ENCODE measurements around the gene PPARA. TPM values are rescaled to one million over a fixed set of nuclear protein-coding genes. Genes with fewer than 3 reads are reported as not detected.

The PPARA gene
- total RNA-seq, 1 experiment from 2014 or later = 10.7 TPM

- Histone ChIP-seq H3K9me3 (ENCODE audit: control insufficient read depth, insufficient read depth, low read depth, low read length) (no peaks in the 10 kb centered on the region), H3K36me3 (ENCODE audit: control insufficient read depth, insufficient read depth, low read length) (no peaks in the 10 kb centered on the region), H3K27ac (ENCODE audit: low read length) (no peak overlapping the region), H3K27me3 (ENCODE audit: control insufficient read depth, insufficient read depth, low read length) (no peaks in the 10 kb centered on the region), H3K4me3 (ENCODE audit: low read depth in 2 of 2, low read length in 2 of 2) (no peak overlapping the region), H3K4me1 (ENCODE audit: control insufficient read depth, insufficient read depth, low read length) (no peaks in the 10 kb centered on the region)
- TF ChIP-seq CTCF (IDR thresholded peaks at IDR 0.05) (no peak), SIN3A (IDR thresholded peaks at IDR 0.05; ENCODE audit: borderline replicate concordance, insufficient read depth, low read depth, low read length) (no peak), POLR2AphosphoS5 (IDR thresholded peaks at IDR 0.05; ENCODE audit: low read depth, low read length) (no peak), REST (IDR thresholded peaks at IDR 0.05; ENCODE audit: insufficient read depth in 1 of 2, low read depth in 2 of 2, low read length in 1 of 2) (no peak), TCF7L2 (IDR thresholded peaks at IDR 0.05; ENCODE audit: low read depth, low read length) (no peak)
- ATAC-seq (no peak), DNase-seq (ENCODE audit: low read depth, low spot score) (no peak)
- ChIA-PET CTCF (no interaction called here), POLR2A (interaction anchor here (1.2 kb wide), 1 partner anchor 145 kb away, joined by 5 read pairs; no protein-coding TSS in a partner anchor)
- in situ Hi-C loops (cut with HindIII; ENCODE audit: low pct_unique_long_range_greater_than_20kb, low sequenced_read_pairs) = no loop called here
- intact Hi-C loops (cut with micrococcal nuclease; ENCODE audit: unreplicated experiment) = no loop called here
- no TSS peak for BruUV-seq (replicated peaks)
Observed at GRCh38 chr22:46148336-46148735, 2.0 kb upstream of the PPARA start.

GRCh38 chr22:46148816-46149511 lies 1.4 kb upstream of the PPARA start:
- TF ChIP-seq CTCF (IDR thresholded peaks at IDR 0.05) = no peak
- TF ChIP-seq TCF7L2 (IDR thresholded peaks at IDR 0.05; ENCODE audit: low read depth, low read length) = no peak
- no peak for TF ChIP-seq POLR2AphosphoS5 (IDR thresholded peaks at IDR 0.05; ENCODE audit: low read depth, low read length)
- no peak for TF ChIP-seq REST (IDR thresholded peaks at IDR 0.05; ENCODE audit: insufficient read depth in 1 of 2, low read depth in 2 of 2, low read length in 1 of 2)
- TF ChIP-seq SIN3A (IDR thresholded peaks at IDR 0.05; ENCODE audit: borderline replicate concordance, insufficient read depth, low read depth, low read length) = no peak
- peak overlapping the region; percentile 60 to 62 for H3K4me3 ChIP-seq (ENCODE audit: low read depth in 2 of 2, low read length in 2 of 2)
- H3K4me1 ChIP-seq (ENCODE audit: control insufficient read depth, insufficient read depth, low read length) = no peaks in the 10 kb centered on the region
- CTCF ChIA-PET = no interaction called here
- DNase-seq (ENCODE audit: low read depth, low spot score) = no peak
- no peak overlapping the region for H3K27ac ChIP-seq (ENCODE audit: low read length)
- H3K36me3 ChIP-seq (ENCODE audit: control insufficient read depth, insufficient read depth, low read length) = no peaks in the 10 kb centered on the region
- H3K27me3 ChIP-seq (ENCODE audit: control insufficient read depth, insufficient read depth, low read length) = no peaks in the 10 kb centered on the region
- intact Hi-C loops (cut with micrococcal nuclease; ENCODE audit: unreplicated experiment) (no loop called here), in situ Hi-C loops (cut with HindIII; ENCODE audit: low pct_unique_long_range_greater_than_20kb, low sequenced_read_pairs) (no loop called here)
- H3K9me3 ChIP-seq (ENCODE audit: control insufficient read depth, insufficient read depth, low read depth, low read length) = no peaks in the 10 kb centered on the region
- no TSS peak for BruUV-seq (replicated peaks)
- POLR2A ChIA-PET = interaction anchor here (1.2 kb wide), 1 partner anchor 145 kb away, joined by 5 read pairs; no protein-coding TSS in a partner anchor
- ATAC-seq = no peak

Data from Panc1 (cell line).